K562 (cell line): Measurements from ENCODE around the gene TMEM143. TPM values are rescaled to one million over a fixed set of nuclear protein-coding genes. Genes with fewer than 3 reads are reported as not detected.

ENCODE experiments used
- COPS2 ChIP-seq: fragments of 450-650 bp; conservative IDR thresholded peaks from 2 replicates; pipeline ENCODE4 v1.6.1; 2016; ENCODE audit warnings: mild to moderate bottlenecking, moderate library complexity
- EZH2 ChIP-seq: IDR thresholded peaks from 2 replicates; pipeline ENCODE4 v1.6.1; 2012; ENCODE audit warnings: low read depth, mild to moderate bottlenecking, inconsistent platforms, low read length, borderline replicate concordance
- HMGN3 ChIP-seq: IDR thresholded peaks from 2 replicates; pipeline ENCODE4 v1.6.1; 2011; ENCODE audit warnings: borderline replicate concordance, low read depth, mild to moderate bottlenecking, mixed read lengths, low read length; ENCODE audit not compliant: insufficient read length; ENCODE audit errors: extremely low read depth
- MEF2A ChIP-seq: IDR thresholded peaks from 2 replicates; pipeline ENCODE4 v1.6.1; 2011; ENCODE audit warnings: low read depth, mild to moderate bottlenecking, low read length, moderate library complexity; ENCODE audit not compliant: control insufficient read depth
- MTA1 ChIP-seq: fragments of 450-650 bp; IDR thresholded peaks from 2 replicates; pipeline ENCODE4 v1.6.1; 2017; ENCODE audit warnings: borderline replicate concordance
- MTA2 ChIP-seq: fragments of 450-650 bp; IDR thresholded peaks from 2 replicates; pipeline ENCODE4 v1.6.1; 2016; ENCODE audit warnings: low read depth
- MYC ChIP-seq, 2 experiments: fragments of 250-450 bp in 1 of 2; sonication (Bioruptor Pico) in 1 of 2; IDR thresholded peaks; 2 replicates each; pipeline versions ENCODE4 v1.5.1 to v1.6.1; 2012 to 2021; ENCODE audit warnings: low read depth in 2 of 2, borderline replicate concordance in 1 of 2, improper control_type of control experiment in 1 of 2, low read length in 1 of 2, mild to moderate bottlenecking in 1 of 2, moderate library complexity in 1 of 2
- NFIC ChIP-seq: fragments of 450-650 bp; IDR thresholded peaks from 2 replicates; pipeline ENCODE4 v1.6.1; 2017; ENCODE audit warnings: mild to moderate bottlenecking, inconsistent platforms
- NFYB ChIP-seq: IDR thresholded peaks from 2 replicates; pipeline ENCODE4 v1.6.1; 2011; ENCODE audit warnings: mild to moderate bottlenecking, moderate library complexity; ENCODE audit not compliant: insufficient read length; ENCODE audit errors: extremely low read depth
- PHTF2 ChIP-seq: fragments of 250-450 bp; sonication (Bioruptor Pico); IDR thresholded peaks from 2 replicates; pipeline ENCODE4 v1.5.0; 2021; ENCODE audit warnings: mild to moderate bottlenecking
- PRMT5 ChIP-seq: sonication (generic); formaldehyde crosslinking; IDR thresholded peaks from 2 replicates; pipeline ENCODE4 v1.5.0; 2020; ENCODE audit warnings: missing genetic modification reagents
- RBM25 ChIP-seq: fragments of 200-400 bp; formaldehyde crosslinking; IDR thresholded peaks from 2 replicates; pipeline ENCODE4 v1.6.1; 2018; ENCODE audit warnings: low read length, low read depth, moderate library complexity; ENCODE audit not compliant: severe bottlenecking
- SMARCA5 ChIP-seq: fragments of 450-650 bp; IDR thresholded peaks from 2 replicates; pipeline ENCODE4 v1.6.1; 2016
- THRAP3 ChIP-seq: fragments of 450-650 bp; IDR thresholded peaks from 2 replicates; pipeline ENCODE4 v1.6.1; 2016; ENCODE audit warnings: mild to moderate bottlenecking, inconsistent platforms, borderline replicate concordance
- ZBTB8A ChIP-seq: fragments of 450-650 bp; IDR thresholded peaks from 2 replicates; pipeline ENCODE4 v1.6.1; 2018; ENCODE audit warnings: mild to moderate bottlenecking, moderate library complexity; ENCODE audit not compliant: partially characterized antibody
- ZC3H11A ChIP-seq: IDR thresholded peaks from 2 replicates; pipeline ENCODE4 v1.6.1; 2012; ENCODE audit warnings: low read depth, low read length, improper control_type of control experiment
- ZFPM2 ChIP-seq: fragments of 250-450 bp; sonication (Bioruptor Pico); IDR thresholded peaks from 2 replicates; pipeline ENCODE4 v1.5.1; 2022; ENCODE audit warnings: mild to moderate bottlenecking
- ZNF174 ChIP-seq: fragments of 250-450 bp; sonication (Bioruptor Pico); IDR thresholded peaks from 2 replicates; pipeline ENCODE4 v1.4.0; 2020; ENCODE audit warnings: mild to moderate bottlenecking
- ZNF232 ChIP-seq: sonication (generic); formaldehyde crosslinking; IDR thresholded peaks from 2 replicates; pipeline ENCODE4 v1.8.0; 2022; ENCODE audit warnings: mild to moderate bottlenecking, missing genetic modification reagents
- ZNF239 ChIP-seq: fragments of 250-450 bp; sonication (Bioruptor Pico); IDR thresholded peaks from 2 replicates; pipeline ENCODE4 v1.4.0; 2020; ENCODE audit warnings: mild to moderate bottlenecking
- ZNF444 ChIP-seq: fragments of 250-450 bp; sonication (Bioruptor Pico); IDR thresholded peaks from 2 replicates; pipeline ENCODE4 v1.4.0; 2020; ENCODE audit warnings: mild to moderate bottlenecking, moderate library complexity
- ZNF57 ChIP-seq: fragments of 450-650 bp; formaldehyde crosslinking; IDR thresholded peaks from 2 replicates; pipeline ENCODE4 v1.4.0; 2020; ENCODE audit warnings: mild to moderate bottlenecking, moderate library complexity
- ZNF583 ChIP-seq: fragments of 250-450 bp; sonication (Bioruptor Pico); IDR thresholded peaks from 2 replicates; pipeline ENCODE4 v1.4.0; 2020
- ZNF584 ChIP-seq: fragments of 200-800 bp; sonication (Bioruptor generic); IDR thresholded peaks from 2 replicates; pipeline ENCODE4 v1.6.1; 2016; ENCODE audit warnings: low read depth, mild to moderate bottlenecking, missing genetic modification characterization, missing compliant biosample characterization
- polyA plus RNA-seq, 8 experiments: library from polyadenylated mRNA; depleted of rRNA in 4 of 8; stranded (reverse) in 5 of 8; unstranded in 3 of 8; fragments of >200 nt; fragmentation: Nextera tagmentation in 2 of 8; fragmentation: Illumina TruSeq in 1 of 8; extraction: Ambion mirVana in 2 of 8; extraction: Trizol in 1 of 8; gene quantifications; 2 replicates each; pipeline versions ENCODE4 v1.2.1 to v1.2.3, GENCODE V29; 2011 to 2014; ENCODE audit warnings: inconsistent platforms in 1 of 8, missing spikeins in 1 of 8
- total RNA-seq, 7 experiments: library from RNA; depleted of rRNA in 6 of 7; stranded (reverse); fragments of >200 nt in 6 of 7; fragmentation: Illumina TruSeq in 2 of 7; extraction: Trizol in 2 of 7; gene quantifications; 2 replicates each; pipeline versions ENCODE4 v1.2.1 to v1.2.3, GENCODE V29; 2011 to 2021; ENCODE audit warnings: low replicate concordance in 1 of 7
- TF ChIP-seq, protein P1 (sequence below): fragments of 450-650 bp; formaldehyde crosslinking; IDR thresholded peaks from 2 replicates; pipeline ENCODE4 v1.4.0; 2020; ENCODE audit warnings: mild to moderate bottlenecking, moderate library complexity
- TF ChIP-seq, protein P2 (sequence below): fragments of 450-650 bp; IDR thresholded peaks from 2 replicates; pipeline ENCODE4 v1.6.1; 2016; ENCODE audit warnings: missing biosample characterization, missing genetic modification characterization

The TMEM143 gene
- total and polyA plus RNA-seq, 9 of the 15 experiments (the other 6 are each of a cell fraction or from before 2014, with no cell fraction given) = 0.66 to 8.8 (median 4.3) TPM

GRCh38 chr19:48321622-48322591 is 41.8 kb downstream of the TMEM143 start (continued):
- no peak for TF ChIP-seq RBM25
- no peak for TF ChIP-seq MEF2A
- TF ChIP-seq NFIC = peak; percentile 50
- no peak for TF ChIP-seq ZBTB8A
- TF ChIP-seq ZC3H11A = no peak
- no peak for TF ChIP-seq ZNF444
- 0 out of 2 replicates have a peak, but pooled peaks have one; percentile 15 for TF ChIP-seq ZNF174
- TF ChIP-seq, protein P1, sequence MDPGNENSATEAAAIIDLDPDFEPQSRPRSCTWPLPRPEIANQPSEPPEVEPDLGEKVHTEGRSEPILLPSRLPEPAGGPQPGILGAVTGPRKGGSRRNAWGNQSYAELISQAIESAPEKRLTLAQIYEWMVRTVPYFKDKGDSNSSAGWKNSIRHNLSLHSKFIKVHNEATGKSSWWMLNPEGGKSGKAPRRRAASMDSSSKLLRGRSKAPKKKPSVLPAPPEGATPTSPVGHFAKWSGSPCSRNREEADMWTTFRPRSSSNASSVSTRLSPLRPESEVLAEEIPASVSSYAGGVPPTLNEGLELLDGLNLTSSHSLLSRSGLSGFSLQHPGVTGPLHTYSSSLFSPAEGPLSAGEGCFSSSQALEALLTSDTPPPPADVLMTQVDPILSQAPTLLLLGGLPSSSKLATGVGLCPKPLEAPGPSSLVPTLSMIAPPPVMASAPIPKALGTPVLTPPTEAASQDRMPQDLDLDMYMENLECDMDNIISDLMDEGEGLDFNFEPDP (CRISPR knock-in tag) = no peak
- TF ChIP-seq ZNF57 (CRISPR knock-in tag) = no peak
- TF ChIP-seq ZNF232 (CRISPR knock-in tag) = no peak
- TF ChIP-seq MYC (IDR thresholded peaks at IDR 0.05; ENCODE audit: low read depth, low read length) = peak; percentile 92
- peak; percentile 44; the same call in 1 of the 2 replicates for TF ChIP-seq MYC (CRISPR knock-in tag; IDR thresholded peaks at IDR 0.05; ENCODE audit: borderline replicate concordance, low read depth)
- no peak for TF ChIP-seq ZNF239 (CRISPR knock-in tag)
- no peak for TF ChIP-seq ZFPM2 (CRISPR knock-in tag)
- no peak for TF ChIP-seq SMARCA5
- no peak for TF ChIP-seq THRAP3
- no peak for TF ChIP-seq MTA1
- 0 out of 2 replicates have a peak, but pooled peaks have one; percentile 35 for TF ChIP-seq MTA2
- TF ChIP-seq COPS2 = no peak
- TF ChIP-seq, protein P2, sequence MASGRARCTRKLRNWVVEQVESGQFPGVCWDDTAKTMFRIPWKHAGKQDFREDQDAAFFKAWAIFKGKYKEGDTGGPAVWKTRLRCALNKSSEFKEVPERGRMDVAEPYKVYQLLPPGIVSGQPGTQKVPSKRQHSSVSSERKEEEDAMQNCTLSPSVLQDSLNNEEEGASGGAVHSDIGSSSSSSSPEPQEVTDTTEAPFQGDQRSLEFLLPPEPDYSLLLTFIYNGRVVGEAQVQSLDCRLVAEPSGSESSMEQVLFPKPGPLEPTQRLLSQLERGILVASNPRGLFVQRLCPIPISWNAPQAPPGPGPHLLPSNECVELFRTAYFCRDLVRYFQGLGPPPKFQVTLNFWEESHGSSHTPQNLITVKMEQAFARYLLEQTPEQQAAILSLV (tag) = no peak
- TF ChIP-seq ZNF583 (CRISPR knock-in tag) = no peak
- no peak for TF ChIP-seq EZH2
- TF ChIP-seq HMGN3 = peak; percentile 99
- TF ChIP-seq ZNF584 (CRISPR knock-in tag) = peak; percentile 57; the same call in 1 of the 2 replicates
- TF ChIP-seq PRMT5 = no peak
- no peak for TF ChIP-seq NFYB
- TF ChIP-seq PHTF2 (CRISPR knock-in tag) = no peak
